ENCODE measurements around the gene RPS6KA2.
"Not testable (repeated sequence)": the region's sequence is repeated elsewhere in the genome, so short reads cannot be mapped to it uniquely, and the experiment has no call there.

Gene RPS6KA2

DNA sequence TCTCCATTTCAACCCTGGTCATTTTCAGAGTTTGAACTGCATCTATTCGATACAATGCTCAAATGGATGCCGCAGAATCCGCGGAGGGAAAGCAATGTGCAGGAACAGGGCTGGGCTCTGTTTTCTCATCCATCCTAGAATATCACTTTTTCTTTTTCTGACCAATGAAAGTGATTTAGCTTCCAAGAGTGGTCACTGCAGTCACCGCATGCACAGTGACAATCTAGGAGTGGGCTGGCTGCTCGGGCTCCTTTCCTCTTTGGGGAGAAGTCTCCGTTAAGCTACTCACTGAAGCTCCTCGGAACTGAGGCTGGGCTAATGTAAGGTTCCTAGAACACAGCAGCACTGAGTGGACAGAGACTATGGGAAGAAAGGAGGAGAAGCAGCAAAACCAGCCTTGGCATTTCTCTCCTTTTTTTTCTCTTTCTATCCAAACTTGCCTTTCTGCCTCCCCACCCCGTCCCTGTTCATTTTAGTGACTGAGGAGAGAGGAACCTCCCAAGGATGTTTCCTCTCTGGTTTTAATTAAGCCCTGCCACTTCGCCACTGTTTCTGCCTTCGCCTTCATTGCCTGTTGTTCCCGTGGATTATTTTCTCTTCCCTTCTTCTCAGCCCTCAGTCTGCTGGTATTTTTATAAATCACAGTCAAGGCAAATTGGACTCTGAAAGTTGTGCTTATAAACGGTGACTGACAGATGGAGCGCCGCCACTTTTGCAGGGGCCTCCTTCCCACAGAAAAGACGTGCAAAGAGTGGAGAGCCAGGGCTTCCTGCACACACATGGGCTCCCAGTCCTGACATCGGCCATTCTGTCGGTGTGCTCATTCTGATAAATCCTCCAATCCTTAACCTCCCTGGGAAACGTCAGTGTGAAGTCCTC, 81.7 kb downstream of the RPS6KA2 start:
- no peak for DNase-seq

DNA sequence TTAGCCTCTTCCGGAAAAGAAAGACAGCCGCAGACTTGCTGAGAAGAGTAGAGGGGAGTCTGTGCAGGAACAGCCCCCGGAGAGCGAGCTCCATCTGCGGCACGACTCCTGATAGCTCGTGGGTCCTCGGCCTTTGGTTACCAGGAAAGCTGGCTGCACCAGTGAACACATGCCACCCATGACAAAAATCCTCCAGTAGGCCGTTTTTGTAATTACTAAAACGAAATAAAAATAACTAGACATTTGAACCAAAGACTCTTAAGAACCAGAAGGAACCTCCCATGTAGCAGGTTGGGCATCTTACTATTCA, 82.8 kb downstream of the RPS6KA2 start:
- no peak for DNase-seq

DNA sequence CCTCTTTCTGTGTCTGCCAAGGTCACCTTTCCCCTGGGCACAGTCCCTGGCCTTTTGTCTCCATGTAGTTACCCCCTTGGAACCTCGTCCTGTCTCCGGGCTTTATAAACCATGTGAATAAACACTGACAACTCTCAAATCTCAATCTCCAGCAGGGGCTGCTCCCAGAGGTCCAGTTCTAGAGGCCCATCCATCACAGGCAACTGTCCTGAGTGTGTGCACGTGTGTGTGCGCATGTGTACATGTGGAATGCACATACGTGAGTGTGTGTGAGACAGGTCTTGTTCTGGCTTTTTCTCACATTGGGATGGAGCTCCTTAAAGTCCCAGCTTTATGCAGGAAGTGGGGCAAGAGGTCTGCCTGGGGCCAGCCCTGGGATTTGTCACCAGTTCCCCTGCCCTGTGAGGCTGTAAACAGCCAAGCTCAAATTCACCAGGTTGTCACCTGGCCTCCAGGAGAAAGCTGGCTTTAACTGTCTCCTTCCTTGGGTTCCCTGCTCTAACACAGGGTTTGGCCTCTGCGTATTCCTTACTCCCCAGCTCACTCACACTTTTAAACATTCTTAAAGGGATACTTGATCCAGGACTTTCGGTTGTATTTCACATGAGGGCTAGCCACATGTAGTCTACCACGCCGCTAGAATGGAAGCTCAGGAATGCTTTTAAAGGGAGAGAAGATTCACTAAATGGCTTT, 83.3 kb downstream of the RPS6KA2 start:
- no peak for DNase-seq

DNA sequence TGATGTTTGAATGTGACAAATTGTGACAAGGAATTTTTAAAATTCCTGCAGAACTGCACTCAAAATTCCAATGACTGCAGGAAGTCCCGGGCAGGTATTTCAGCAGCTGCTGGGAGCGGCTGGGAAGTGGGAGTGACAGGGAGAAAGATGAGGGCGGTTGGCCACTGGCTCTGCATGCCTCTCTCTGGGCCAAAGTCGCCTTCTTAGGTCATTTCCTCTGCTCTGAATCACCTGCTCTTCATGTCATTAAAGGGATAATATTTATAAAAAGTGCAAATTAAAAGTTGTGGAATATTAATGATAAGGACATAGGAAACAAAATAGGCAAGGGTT, 84.5 kb downstream of the RPS6KA2 start:
- no peak for DNase-seq

DNA sequence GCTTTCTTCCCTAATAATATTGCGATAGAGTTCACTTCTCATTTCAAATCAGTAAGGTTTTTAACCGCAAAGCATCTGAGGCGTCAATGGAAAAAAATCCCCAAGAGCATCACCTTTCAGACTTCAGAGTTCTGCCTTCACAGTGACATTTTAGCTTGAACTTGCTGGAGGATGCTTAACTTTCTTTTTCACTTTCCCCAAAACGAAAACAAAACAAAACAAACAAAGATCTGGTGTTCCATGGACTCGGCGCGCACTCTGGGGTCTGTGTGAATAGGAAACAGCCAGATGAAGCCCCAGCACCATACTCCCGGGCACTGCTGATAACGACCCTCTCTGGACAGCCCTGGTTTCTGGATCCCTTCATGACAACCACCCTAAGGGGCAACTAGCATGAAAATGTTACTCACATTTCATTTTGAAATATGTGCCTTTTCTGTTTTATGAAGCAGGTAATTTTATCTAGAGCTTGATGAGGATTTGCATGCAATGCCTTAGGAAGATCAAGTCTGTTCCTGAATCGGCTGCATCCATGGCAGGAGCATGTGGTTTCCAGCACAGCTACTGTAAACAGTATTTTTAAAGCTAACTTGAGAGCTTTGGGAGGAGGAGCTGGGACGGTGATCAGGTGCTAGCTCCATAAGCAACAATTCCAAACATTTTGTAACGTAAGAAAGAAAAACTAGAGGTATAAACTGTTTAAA, 85.0 kb downstream of the RPS6KA2 start:
- DNase-seq, result peak; percentile 20

DNA sequence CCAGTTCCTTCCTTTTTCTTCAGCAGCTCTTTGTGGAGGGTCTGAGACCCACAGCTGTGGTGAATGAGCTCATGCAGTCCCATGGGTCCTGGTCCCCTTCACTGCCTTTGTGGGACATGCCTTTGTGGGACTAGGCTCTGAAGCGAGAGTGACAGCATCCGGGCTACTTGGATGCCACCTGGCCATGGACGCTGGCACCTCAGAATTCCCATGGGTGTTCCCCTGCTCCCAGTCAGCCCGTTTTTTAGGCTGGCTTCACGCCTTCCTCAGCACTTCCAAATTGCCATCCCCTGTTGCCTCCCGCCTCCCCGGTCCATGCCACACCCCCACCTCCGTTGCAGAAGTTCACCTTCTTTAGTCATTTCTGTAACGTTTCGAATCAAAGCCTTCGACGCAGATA, 85.7 kb downstream of the RPS6KA2 start:
- no peak for DNase-seq

DNA sequence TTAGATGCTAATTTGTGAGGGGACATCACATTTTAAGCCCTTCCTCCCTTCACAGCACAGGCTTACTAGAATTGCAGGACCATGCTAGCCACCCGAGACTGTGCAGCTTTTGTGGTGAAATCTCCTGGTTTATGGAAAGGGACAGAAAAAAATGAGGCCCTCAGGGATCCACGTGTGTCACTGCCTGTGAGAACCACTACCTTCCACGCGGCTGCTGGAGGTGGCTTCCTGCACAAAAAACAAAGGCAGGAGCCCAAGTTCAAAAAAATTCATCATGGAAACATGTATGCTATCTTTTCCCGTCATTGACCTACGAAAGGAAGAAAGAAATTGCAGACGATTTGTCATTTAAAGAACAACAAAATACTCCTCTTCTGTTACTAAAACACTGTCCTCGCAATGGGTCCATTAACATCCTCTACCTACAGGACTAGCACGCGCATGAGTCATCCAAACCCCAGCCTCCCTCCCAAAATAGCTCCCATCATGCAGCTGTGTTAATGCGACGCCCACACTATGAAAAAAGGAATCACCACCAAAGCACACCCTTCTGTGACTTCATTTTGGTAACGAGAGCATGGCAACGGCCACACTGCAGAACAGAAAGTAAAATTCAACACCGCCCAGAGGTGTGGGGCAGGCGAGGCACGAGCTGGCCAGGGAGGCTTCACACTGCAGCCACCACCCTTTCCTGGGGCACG, 86.3 kb downstream of the RPS6KA2 start:
- DNase-seq, result peak; percentile 67

DNA sequence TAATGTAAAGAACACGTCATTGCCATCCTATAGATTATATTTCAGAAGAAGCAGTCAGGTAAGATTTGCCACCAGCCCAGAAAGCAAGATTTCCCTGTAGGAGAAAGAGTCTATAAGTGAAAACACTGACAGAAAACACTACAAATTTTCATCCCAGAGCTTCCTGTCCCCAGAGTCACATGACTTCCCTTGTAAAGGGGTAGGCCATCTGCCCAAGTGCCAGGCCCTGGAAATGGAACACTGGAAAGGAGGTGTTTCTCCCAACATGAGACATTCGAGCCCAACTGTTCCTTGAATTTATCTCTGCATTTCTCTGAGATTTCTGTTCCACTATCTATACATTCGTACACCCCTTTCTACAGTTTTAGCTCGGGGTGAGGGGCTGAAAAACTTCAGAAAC, 87.5 kb downstream of the RPS6KA2 start:
- DNase-seq, result no peak

DNA sequence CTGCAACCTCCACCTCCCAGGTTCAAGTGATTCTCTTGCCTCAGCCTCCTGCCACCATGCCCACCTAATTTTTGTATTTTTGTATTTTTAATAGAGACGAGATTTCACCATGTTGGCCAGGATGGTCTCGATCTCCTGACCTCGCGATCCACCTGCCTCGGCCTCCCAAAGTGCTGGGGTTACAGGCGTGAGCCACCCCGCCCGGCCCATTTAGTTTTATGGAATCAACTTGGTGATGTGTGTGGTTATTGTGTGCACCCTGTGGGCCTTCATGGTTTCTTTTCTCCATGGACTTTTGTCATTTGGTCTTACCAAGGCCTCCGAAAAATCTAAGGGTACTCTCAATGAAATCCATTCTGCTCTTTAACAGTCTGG, 88.1 kb downstream of the RPS6KA2 start:
- not testable (repeated sequence) for DNase-seq

DNA sequence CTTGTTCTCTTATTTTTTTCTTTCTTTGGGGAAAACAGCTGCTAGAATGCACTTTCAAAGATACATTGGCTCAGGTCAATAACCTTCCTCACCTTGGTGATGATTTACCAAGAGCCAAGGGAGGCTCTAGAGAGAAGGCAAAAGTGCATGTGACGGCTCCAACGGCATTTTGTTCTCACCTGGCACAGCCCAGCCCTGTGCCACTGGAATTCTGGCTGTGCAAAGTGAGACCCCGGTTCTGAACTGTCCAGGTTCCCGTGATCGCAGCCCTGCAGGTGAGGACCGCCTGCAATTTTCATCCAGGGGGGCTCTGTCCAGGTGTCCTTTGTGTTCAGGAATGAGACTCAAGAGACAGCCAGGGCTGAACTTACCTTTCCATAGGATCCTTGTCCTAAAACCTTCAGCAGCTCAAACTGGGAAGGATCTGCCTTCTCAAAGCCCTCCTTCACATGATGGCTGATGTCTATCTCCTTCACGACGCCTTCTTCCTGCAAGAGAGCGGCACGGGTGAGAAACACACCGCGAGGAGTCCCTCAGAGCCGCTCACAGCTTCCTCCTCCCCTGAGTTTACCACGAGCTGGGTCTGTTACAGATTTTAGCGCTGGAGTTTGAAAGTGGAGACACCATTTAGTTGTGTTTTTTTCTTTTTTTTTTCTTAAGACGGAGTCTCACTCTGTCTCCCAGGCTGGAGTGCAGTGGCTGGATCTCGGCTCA, 88.6 kb downstream of the RPS6KA2 start:
- DNase-seq, result no peak

DNA sequence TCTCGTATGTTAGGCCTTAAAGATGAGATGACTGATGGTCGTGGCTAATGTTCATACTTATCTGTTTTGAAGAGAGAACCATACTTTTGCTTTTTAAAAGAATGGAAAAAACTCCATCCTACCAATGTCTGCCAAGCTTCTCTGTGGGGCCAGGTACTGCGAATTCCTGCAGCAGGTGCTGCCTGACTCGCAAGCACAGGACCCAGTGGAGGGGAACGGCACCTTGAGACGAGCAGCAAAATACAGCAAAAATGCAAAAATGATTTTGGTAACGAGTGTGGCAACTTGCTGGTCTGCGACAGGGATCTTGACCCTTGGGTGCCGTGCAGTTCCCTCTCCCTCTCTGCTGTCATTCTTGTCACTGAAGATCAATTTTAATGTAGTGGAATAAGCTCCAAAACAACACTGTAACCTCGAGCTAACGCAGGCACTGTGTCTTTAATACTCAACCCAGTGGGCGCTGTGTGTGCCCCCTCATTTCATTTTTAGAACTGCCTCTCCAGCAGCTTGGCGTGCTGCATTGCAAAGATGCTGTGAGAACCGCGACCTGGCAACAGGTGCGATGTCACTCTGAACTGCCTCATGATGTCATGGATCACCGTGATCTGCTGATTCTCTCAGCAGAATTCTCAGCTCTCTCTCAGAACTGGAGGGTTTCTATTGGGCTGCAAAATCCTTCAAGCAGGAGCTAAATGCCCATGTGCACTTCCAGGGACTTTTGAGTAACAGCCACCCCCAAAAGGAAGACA, 92.2 kb downstream of the RPS6KA2 start:
- DNase-seq, result no peak

DNA sequence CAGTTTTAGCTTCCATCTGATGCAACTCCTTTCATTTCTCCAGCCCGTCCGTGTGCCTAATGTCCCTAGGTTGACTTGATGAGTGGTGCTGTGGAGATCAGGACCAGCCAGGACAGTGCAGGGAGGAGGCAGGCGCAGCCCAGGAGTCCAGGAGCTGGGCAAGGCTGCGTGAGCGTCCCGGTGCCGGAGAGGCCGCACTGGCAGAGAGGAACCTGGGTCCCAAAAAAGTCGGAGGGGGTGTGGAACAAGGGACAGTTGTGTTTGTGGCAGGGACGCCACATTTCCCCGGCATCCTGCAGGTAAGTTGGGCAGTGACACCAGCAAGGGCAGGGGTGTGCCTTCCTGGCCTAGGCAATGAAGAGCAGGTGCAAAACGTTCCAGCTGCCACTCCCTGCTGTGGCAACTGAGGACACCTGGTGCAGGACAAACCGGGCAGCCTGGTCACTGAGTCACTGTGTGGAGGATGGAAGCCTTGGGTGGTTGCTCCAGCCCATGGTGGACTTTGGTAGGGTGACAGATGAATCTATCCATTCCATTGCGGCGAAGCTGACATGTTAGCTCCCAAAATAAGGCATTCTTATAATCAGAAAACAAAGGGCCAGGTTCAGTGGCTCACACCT, 93.7 kb downstream of the RPS6KA2 start:
- DNase-seq, result no peak

DNA sequence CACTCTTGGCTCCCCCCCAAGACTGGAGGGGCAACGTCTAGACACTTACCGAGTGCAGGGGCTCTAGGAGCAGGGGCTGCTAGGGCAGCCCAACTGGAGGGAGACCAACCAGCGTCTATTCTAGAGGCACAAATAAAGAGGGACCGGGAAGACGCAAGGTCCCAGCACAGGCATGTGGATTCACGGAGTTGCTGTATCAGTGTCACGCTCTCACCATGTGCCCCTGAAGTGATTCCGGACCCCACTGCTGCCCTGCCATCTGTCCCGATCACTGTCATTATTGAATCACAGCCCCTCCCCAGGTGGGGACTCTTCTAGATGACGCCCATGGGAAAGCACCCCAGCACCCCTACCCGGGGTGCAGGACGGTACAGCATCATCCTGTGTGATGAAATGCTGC, 94.7 kb downstream of the RPS6KA2 start:
- DNase-seq, result no peak

DNA sequence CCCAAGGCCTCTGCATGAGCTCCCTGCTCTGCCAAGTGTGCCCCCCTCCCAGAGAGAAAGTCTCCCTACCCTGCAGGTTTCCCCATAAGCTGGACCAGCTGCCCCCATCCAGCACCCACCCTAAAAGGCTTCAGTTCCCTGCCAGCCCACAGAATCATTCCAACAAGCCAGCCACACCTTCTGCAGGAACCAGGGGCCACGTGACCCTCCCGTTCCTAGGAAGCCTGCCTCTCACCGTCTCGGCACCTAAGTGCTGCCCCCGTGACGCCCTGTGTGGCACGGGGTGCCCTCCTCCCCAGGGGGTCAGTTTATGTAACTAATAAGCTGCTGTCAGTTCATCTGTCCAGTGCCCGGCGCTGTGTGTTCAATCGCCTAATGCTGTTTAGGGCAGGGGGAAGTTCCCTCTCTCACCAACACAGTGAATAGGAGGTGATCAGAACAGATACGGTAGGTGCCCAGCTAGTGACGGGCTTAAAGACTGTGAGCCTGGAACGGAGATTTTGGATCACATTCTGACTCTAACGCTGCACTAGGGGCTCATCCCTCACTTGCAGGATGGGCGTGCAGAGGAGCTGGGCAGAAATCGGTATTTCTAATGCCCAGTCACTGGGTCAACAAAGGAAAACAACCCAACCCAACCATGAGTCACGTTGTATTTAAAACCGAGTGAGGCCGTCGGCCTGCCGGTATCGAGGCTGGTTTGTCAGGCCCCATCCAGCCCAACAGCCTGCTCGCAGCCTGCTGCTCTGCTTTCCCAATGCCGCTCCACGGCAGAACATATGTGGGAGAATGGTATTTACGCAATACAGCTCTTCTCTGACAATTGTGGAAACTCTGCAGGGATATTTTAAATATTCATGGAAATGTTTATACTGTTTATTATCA, 96.6 kb downstream of the RPS6KA2 start:
- no peak for DNase-seq

DNA sequence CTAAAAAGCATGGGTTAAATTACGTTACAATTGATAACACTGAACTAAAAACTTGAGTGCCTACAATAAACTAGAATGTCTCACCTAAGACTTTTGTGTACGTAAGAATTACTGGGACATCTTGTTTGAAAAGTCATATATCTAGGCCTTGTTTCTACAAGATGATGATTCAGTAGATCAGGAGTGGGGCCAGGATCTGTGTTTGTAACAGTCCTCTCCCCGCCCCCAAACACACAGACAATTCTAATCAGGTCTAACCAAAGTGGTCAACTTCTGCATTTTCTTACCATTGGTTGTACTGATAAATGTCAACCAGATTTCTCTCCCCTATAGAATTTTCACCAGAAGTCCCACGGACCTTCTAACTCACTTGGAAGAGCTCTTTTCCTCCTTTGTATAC, 97.5 kb downstream of the RPS6KA2 start:
- no peak for DNase-seq

DNA sequence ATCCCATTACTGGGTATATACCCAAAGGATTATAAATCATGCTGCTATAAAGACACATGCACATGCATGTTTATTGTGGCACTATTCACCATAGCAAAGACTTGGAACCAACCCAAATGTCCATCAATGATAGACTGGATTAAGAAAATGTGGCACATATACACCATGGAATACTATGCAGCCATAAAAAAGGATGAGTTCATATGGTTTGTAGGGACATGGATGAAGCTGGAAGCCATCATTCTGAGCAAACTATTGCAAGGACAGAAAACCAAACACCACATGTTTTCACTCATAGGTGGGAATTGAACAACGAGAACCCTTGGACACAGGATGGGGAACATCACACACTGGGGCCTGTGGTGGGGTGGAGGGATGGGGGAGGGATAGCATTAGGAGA, 98.0 kb downstream of the RPS6KA2 start:
- not testable (repeated sequence) for DNase-seq

DNA sequence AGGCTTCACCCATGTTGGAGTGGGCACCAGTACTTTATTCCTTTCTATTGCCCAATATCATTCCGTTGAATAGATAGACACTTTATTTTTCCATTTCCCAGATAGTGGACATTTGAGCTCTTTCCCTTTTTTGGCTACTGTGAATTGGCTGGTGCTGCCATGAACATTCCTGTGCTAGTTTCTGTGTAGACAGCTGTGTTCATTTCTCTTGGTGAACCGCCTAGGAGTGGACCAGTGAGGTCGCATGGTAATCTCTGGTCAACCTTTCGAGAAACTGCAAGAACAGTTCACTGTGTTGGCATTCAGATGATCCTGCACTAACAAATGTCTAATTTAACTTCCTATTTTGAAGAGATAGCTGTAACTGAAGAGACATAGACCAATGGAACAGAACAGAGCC, 99.2 kb downstream of the RPS6KA2 start:
- no peak for DNase-seq

DNA sequence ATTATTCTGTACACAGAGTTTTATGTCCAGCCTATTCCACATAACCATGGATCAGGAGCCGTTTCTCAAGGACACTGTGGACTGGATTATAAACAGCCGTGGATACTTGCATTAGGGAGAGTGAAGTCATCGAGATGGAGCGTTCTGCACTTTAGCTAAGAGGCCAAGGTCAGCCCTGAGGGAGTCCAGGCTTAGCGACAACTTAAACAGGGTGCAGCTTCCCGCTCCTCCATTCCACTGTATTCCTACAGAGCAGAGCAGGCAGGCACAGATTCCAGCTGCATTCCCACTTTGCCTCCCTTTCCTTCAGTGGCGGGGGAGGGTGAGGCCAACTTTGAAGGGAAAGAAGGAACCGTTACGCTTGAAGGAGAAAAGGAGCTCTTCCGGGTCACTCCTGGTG, 100.1 kb downstream of the RPS6KA2 start:
- no peak for DNase-seq

DNA sequence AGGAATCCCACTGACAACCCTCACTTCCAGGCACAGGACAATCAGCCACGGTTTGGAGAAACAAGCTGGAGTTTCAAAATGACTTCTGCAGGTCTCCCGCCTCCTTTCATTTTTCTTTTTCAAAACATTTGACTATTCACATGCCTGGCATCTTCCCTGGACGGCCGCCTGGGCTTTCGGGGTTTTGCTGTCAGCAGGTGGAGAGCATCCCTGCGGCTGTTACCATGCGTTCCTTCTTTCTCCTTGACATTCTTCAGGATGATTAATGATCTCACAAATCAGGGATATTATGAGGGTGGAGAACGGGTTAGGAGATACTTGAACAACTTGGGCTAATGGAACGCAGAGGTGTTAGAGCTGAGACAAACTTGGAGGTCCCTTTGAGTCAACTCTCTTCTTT, 101.5 kb downstream of the RPS6KA2 start:
- DNase-seq, result no peak

DNA sequence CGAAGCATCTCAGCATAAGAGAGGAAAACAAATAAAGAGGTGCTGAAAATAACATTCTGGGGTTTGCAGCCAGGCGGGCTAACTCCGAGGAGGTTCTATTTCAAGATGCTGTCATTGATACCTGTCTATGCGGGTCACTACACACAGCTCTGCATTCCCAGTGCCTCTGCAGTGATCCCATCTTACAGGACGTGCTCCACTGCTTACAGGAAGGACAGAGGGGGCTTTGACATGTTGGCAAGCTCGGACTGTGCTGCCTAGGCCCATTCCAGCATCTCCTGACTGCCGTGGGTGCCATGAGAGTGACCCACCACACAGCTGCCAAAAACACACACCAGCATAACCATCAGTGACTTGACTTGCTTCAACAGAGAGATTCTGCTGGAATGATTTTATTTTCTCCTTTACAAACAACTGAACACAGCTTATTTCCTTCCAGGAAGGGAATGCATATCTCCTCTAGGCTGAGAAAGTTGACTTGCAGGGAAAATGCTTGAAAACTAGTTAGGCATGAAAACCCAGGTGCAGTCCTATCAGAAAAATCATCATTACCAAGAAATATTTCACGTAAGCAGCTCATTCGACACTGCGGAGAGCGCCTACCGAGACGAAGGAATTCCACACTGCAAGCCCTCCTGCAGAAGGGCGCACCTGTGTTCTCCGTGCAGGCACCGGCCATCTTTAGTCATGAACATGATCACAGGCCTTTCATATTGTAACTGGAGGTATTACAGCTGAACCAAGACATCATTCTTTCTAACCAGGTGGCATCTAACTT, 103.1 kb downstream of the RPS6KA2 start:
- no peak for DNase-seq
